LNCaP clone FGC (cell line): ENCODE results near the gene SRRM5.
A peak's percentile ranks its signal among the peaks of the same experiment; 100 is the strongest.

Experiments
- DNase-seq: peaks from one replicate; pipeline ENCODE4 v3.0.0-alpha.2; 2011; ENCODE audit warnings: low read depth
- H3K4me3 ChIP-seq: 2 replicates; pipeline ENCODE4 v1.5.1; 2011; ENCODE audit warnings: mild to moderate bottlenecking, low read depth, low read length, control low read depth
- CTCF ChIP-seq: IDR thresholded peaks from 2 replicates; pipeline ENCODE4 v1.5.1; 2012; ENCODE audit warnings: mild to moderate bottlenecking; ENCODE audit not compliant: control insufficient read depth, insufficient read depth; ENCODE audit errors: extremely low read depth

Gene SRRM5

GRCh38 chr19:43572171-43572588 is 39.7 kb upstream of the SRRM5 start:
- DNase-seq, result no peak
- no peak for TF ChIP-seq CTCF
- H3K4me3 ChIP-seq, result no peak overlapping the region

DNA sequence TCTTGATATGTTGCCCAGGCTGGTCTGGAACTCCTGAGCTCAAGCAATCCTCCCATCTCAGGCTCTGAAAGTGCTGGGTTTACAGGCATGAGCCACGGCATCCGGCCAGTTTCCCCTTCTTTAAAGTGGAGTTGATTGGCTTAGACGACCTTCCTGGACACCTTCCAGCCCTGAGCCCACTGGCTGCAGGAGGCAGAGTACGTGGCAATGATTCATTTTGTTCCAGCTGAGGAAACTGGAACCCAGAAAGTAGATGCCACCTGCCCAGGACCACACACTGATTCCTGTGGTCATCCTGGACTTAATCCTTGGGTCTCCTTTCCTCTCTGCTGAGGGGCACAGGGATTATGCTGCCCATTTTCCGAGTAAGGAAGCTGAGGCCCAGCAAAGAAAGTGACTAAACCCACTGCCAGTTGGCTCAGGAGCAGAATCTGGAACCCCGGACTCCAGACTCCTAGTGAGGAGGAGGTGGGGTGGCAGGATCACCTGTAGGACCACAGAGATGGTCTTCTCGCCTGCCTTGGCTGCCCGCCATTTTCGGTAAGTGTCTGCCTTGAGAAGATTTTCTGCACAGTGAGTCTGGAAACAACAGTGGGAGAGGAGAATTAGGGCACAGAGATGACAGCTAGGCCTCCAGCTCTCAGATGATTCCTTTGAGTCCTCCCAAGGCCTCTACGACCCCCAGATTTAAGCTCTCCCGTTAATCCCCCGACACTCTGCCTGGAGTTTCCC is 37.3 kb upstream of the SRRM5 start:
- no peak for DNase-seq
- no peak for TF ChIP-seq CTCF
- H3K4me3 ChIP-seq, result peak overlapping the region; percentile 90

- peak; percentile 88 for DNase-seq
- H3K4me3 ChIP-seq, result peak within 1 kb of the TSS; percentile 90
- TF ChIP-seq CTCF, result no peak
Observed at GRCh38 chr19:43575156-43575950, 36.5 kb upstream of the SRRM5 start, which contains the start of the genes PINLYP and XRCC1. PINLYP (plus strand) TSS chr19:43575801; CDS start chr19:43577192, 1,391 bp downstream. XRCC1 (minus strand) TSS chr19:43575527; CDS start chr19:43575458, 69 bp downstream.

DNA sequence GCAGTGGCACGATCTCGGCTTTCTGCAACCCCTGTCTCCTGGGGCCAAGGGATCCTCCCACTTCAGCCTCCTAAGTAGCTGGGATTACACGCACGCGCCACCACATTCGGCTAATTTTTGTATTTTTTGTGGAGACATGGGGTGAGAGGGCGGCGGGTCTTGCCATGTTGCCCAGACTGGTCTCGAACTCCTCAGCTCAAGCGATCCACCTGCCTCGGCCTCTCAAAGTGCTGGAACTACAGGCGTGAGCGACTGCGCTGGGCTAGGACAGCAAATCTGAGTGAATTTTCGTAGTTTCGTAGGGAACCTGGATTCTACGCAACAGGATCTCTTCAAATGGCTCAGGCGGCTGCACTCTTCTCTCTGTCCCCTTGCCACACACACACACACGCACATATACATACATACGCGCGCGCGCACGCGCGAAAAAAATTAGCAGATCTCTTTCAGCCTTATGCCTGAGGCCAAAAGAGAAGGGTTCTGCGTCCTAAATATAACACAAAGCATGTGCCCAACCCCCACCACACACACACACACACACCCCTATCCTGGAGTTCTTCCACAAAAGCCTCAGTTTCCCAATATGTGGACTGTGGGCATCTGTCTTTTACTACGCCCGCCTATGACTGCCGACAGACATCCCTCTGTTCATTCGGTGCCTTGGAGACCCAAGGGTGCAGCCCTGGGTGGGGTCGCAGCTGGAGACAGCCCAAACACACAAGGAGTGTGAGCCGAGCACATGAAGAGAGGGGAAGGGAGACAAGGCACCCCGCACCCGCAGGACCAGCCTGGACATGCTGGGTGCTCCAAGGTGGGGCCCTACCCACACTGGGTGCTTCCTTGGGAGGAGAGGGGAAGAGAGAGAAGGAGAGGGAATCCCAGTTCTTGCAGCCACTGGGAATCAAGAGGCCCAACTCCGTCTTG is 35.7 kb upstream of the SRRM5 start:
- TF ChIP-seq CTCF, result no peak
- DNase-seq, result no peak
- no peak overlapping the region for H3K4me3 ChIP-seq

GRCh38 chr19:43578787-43579186 is 33.1 kb upstream of the SRRM5 start:
- TF ChIP-seq CTCF, result no peak
- no peak for DNase-seq

DNA sequence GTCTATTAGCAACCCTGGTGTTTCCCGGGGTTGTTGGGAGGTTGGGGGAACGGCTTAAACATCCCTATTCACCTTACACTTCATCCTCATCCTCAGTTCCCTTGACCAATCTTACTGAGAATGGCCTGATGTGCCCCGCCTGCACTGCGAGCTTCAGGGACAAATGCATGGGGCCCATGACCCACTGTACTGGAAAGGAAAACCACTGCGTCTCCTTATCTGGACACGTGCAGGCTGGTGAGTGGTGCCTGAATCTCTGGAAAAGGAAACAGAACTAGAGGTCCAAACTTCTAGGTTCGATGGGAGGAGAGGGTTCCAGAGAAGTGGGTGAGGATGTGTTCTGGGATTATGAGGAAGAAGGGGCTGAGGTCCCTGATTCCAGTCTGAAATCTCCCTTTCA is 30.4 kb upstream of the SRRM5 start:
- H3K4me3 ChIP-seq, result no peak overlapping the region
- DNase-seq, result no peak
- no peak for TF ChIP-seq CTCF

More at GRCh38 chr19:43578787-43579186, 33.1 kb upstream of the SRRM5 start:
- no peak overlapping the region for H3K4me3 ChIP-seq
